ENCODE data around the gene CDYL2. TPM values are rescaled to one million over a fixed set of nuclear protein-coding genes. Genes with fewer than 3 reads are reported as not detected.

The CDYL2 gene
- total and polyA plus RNA-seq, 7 donors, result 1.2 to 8.8 (median 2.5) TPM

DNA sequence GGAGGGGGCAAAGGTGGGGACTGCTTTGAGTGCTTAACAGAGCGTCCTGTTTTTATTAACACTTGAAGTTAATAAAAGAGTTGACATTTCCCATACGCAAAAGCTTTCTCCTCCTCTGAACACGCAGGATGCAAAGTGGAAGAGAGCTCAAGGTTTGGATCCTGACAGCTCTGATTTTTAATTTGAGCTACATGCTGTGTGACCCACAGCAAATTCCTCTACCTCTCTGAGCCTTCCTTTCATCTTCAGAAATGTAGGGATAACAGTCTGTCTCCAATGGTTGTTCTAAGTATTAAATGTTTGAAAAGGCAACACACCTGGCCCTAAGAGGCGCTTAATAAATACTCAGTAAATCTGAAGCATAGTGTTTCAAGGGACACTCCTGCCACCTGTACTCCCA, 93.0 kb downstream of the CDYL2 start:
- Histone ChIP-seq H3K36me3 (no peaks in the 10 kb centered on the region), H3K4me3 (no peak overlapping the region), H3K27ac (no peak overlapping the region), H3K4me1 (no peaks in the 10 kb centered on the region), H3K27me3 (no peaks in the 10 kb centered on the region), H3K9me3 (no peaks in the 10 kb centered on the region)
- TF ChIP-seq, protein P1, sequence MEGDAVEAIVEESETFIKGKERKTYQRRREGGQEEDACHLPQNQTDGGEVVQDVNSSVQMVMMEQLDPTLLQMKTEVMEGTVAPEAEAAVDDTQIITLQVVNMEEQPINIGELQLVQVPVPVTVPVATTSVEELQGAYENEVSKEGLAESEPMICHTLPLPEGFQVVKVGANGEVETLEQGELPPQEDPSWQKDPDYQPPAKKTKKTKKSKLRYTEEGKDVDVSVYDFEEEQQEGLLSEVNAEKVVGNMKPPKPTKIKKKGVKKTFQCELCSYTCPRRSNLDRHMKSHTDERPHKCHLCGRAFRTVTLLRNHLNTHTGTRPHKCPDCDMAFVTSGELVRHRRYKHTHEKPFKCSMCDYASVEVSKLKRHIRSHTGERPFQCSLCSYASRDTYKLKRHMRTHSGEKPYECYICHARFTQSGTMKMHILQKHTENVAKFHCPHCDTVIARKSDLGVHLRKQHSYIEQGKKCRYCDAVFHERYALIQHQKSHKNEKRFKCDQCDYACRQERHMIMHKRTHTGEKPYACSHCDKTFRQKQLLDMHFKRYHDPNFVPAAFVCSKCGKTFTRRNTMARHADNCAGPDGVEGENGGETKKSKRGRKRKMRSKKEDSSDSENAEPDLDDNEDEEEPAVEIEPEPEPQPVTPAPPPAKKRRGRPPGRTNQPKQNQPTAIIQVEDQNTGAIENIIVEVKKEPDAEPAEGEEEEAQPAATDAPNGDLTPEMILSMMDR (IDR thresholded peaks at IDR 0.05), result no peak
- TF ChIP-seq POLR2A (IDR thresholded peaks at IDR 0.05) (no peak), POLR2AphosphoS5 (IDR thresholded peaks at IDR 0.05) (no peak), EP300 (IDR thresholded peaks at IDR 0.05) (no peak)
- WGBS, 2 donors, result 64 to 96% methylated on average over 4 of the region's 4 CpGs
- no peak for DNase-seq
- intact Hi-C loops (cut with DNase I), result no loop called here

DNA sequence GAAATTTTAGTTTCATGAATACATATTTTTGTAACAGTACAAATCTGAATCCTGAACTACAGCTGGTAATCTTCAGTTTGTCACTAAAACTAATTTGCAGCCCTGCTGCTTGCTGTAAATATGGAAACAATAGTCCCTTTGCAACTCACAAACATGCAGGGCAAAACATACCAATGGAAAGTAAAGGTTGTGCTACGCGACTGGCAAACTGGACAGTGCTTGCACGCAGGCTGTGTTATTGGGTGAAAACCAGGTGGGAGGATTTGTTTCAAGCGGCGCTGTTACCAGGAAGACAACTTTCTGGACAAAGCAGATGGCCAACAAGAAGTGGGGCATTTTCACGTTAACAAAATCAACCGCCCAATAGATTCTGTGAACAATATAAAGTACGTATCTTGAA, 93.5 kb downstream of the CDYL2 start:
- DNase-seq, result no peak
- no peak overlapping the region for H3K27ac ChIP-seq
- WGBS, 2 donors, result 89 to 94% methylated on average over 8 of the region's 8 CpGs
- H3K4me1 ChIP-seq, result no peaks in the 10 kb centered on the region
- intact Hi-C loops (cut with DNase I), result no loop called here
- H3K36me3 ChIP-seq, result no peaks in the 10 kb centered on the region
- no peaks in the 10 kb centered on the region for H3K9me3 ChIP-seq
- TF ChIP-seq EP300 (IDR thresholded peaks at IDR 0.05), result no peak
- TF ChIP-seq POLR2AphosphoS5 (IDR thresholded peaks at IDR 0.05), result no peak
- TF ChIP-seq, protein P1 (IDR thresholded peaks at IDR 0.05), result no peak
- TF ChIP-seq POLR2A (IDR thresholded peaks at IDR 0.05), result no peak
- no peaks in the 10 kb centered on the region for H3K27me3 ChIP-seq
- H3K4me3 ChIP-seq, result no peak overlapping the region

DNA sequence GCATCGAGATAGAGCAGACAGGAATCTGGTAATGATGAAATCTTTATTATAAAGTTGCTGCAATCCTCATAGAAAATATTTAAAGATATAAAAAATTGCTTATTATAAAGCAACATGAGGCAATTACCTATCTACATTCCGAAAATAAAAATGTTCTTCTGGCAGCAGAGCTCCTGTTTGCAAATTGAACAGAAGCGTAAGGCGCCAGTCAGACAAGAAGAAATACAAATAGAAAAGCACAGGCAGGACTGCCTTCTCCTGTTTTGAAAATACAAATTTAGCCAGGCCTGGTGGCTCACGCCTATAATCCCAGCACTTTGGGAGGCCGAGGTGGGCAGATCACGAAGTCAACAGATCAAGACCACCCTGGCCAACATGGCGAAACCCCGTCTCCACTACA, 95.6 kb downstream of the CDYL2 start:
- H3K27ac ChIP-seq, result no peak overlapping the region
- intact Hi-C loops (cut with DNase I), result no loop called here
- TF ChIP-seq POLR2AphosphoS5 (IDR thresholded peaks at IDR 0.05) (no peak), POLR2A (IDR thresholded peaks at IDR 0.05) (no peak), EP300 (IDR thresholded peaks at IDR 0.05) (no peak)
- TF ChIP-seq, protein P1 (IDR thresholded peaks at IDR 0.05), result no peak
- H3K4me1 ChIP-seq, result no peaks in the 10 kb centered on the region
- 94 to 96% methylated on average over 9 of the region's 9 CpGs for WGBS, 2 donors
- no peak for DNase-seq
- no peaks in the 10 kb centered on the region for H3K9me3 ChIP-seq
- H3K27me3 ChIP-seq, result no peaks in the 10 kb centered on the region
- H3K36me3 ChIP-seq, result no peaks in the 10 kb centered on the region
- H3K4me3 ChIP-seq, result no peak overlapping the region

DNA sequence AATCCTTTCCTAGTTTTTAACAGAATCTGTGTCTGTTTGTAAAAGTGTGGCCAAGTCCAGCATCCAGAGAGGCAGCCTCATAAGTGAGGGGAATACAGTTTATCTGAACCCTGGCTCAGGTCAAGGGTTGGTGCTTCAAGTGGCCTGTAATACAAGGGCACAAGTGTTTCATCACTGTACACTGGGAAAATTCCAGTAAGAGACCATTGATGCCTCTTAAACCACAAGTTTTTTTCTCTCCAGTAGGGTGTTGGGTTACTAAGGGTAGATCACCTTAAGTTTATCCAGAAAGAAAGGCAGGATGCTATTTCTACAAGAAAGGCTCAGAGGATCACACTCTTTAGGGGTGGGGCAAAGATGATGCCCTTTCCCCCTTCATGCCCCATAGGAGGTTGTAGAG, 96.7 kb downstream of the CDYL2 start:
- no peaks in the 10 kb centered on the region for H3K9me3 ChIP-seq
- H3K4me1 ChIP-seq, result no peaks in the 10 kb centered on the region
- H3K36me3 ChIP-seq, result no peaks in the 10 kb centered on the region
- no peak overlapping the region for H3K27ac ChIP-seq
- H3K4me3 ChIP-seq, result no peak overlapping the region
- H3K27me3 ChIP-seq, result no peaks in the 10 kb centered on the region
- intact Hi-C loops (cut with DNase I), result no loop called here
- TF ChIP-seq EP300 (IDR thresholded peaks at IDR 0.05) (no peak), POLR2A (IDR thresholded peaks at IDR 0.05) (no peak), POLR2AphosphoS5 (IDR thresholded peaks at IDR 0.05) (no peak)
- TF ChIP-seq, protein P1 (IDR thresholded peaks at IDR 0.05), result no peak
- DNase-seq, result no peak

DNA sequence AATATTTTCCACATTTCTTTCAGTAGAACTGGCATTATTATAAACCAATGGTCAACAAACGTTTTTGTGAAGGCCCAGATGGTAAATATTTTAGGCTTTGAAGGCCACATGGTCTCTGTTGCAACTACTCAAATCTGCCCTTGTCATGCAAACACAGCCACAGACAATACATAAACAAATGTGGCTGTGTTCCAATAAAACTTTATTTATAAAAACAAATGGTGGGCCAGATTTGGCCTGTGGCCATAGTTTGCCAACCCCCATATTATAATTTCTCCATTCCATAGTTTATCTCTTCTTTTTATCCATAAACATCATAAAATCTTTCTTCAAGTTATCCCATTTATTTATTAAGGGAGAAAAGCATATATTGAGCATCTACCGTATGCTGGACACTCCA, 98.8 kb downstream of the CDYL2 start:
- DNase-seq, result no peak
- TF ChIP-seq POLR2AphosphoS5 (IDR thresholded peaks at IDR 0.05), result no peak
- no peak for TF ChIP-seq POLR2A (IDR thresholded peaks at IDR 0.05)
- TF ChIP-seq, protein P1 (IDR thresholded peaks at IDR 0.05), result no peak
- TF ChIP-seq EP300 (IDR thresholded peaks at IDR 0.05), result no peak
- Histone ChIP-seq H3K36me3 (no peaks in the 10 kb centered on the region), H3K4me3 (no peak overlapping the region), H3K9me3 (no peaks in the 10 kb centered on the region), H3K27ac (no peak overlapping the region), H3K4me1 (no peaks in the 10 kb centered on the region), H3K27me3 (no peaks in the 10 kb centered on the region)
- intact Hi-C loops (cut with DNase I), result no loop called here
- WGBS, 2 donors, result 87% methylated on average over 2 of the region's 2 CpGs
